Endodermal cell (in vitro differentiated cells): ENCODE measurements around the gene CSGALNACT2. TPM values are rescaled to one million over a fixed set of nuclear protein-coding genes. Genes with fewer than 3 reads are reported as not detected.

Experiments used
- DNase-seq: peaks from one replicate; pipeline ENCODE4 v3.0.0-alpha.2; 2017
- H3K27ac ChIP-seq: 2 replicates; pipeline ENCODE4 v1.5.1; 2013; ENCODE audit warnings: mild to moderate bottlenecking, low read depth, low read length, moderate library complexity
- H3K27me3 ChIP-seq: 2 replicates; pipeline ENCODE4 v1.6.1; 2013; ENCODE audit warnings: mild to moderate bottlenecking, low read length, moderate library complexity; ENCODE audit not compliant: insufficient read depth, control insufficient read depth, poor library complexity, severe bottlenecking
- H3K36me3 ChIP-seq: 2 replicates; pipeline ENCODE4 v1.7.0; 2013; ENCODE audit warnings: mild to moderate bottlenecking, low read length, moderate library complexity; ENCODE audit not compliant: control insufficient read depth, insufficient read depth
- H3K4me1 ChIP-seq: one replicate; pipeline ENCODE4 v1.7.0; 2013; ENCODE audit warnings: low read length; ENCODE audit not compliant: control insufficient read depth, insufficient read depth
- H3K4me3 ChIP-seq: 2 replicates; pipeline ENCODE4 v1.5.1; 2013; ENCODE audit warnings: mild to moderate bottlenecking, low read length, moderate library complexity
- H3K9ac ChIP-seq: 2 replicates; pipeline ENCODE4 v1.6.1; 2013; ENCODE audit warnings: mild to moderate bottlenecking, low read length, moderate library complexity; ENCODE audit not compliant: poor library complexity, severe bottlenecking; ENCODE audit errors: extremely low read depth
- H3K9me3 ChIP-seq: 2 replicates; pipeline ENCODE4 v1.6.1; 2013; ENCODE audit warnings: mild to moderate bottlenecking, low read length, moderate library complexity; ENCODE audit not compliant: control insufficient read depth
- H3K27ac Mint-ChIP-seq: 2 replicates; pipeline ENCODE4 v1.8.0; 2020; ENCODE audit warnings: mixed read lengths
- H3K27me3 Mint-ChIP-seq: 2 replicates; pipeline ENCODE4 v1.8.0; 2021; ENCODE audit warnings: mild to moderate bottlenecking, mixed read lengths; ENCODE audit not compliant: insufficient read depth
- H3K36me3 Mint-ChIP-seq: 2 replicates; pipeline ENCODE4 v1.8.0; 2020; ENCODE audit warnings: low read depth, mixed read lengths
- H3K4me1 Mint-ChIP-seq: 2 replicates; pipeline ENCODE4 v1.8.0; 2020; ENCODE audit warnings: mixed read lengths
- H3K4me3 Mint-ChIP-seq: 2 replicates; pipeline ENCODE4 v1.8.0; 2020; ENCODE audit warnings: mild to moderate bottlenecking, moderate library complexity, mixed read lengths
- H3K9me3 Mint-ChIP-seq: 2 replicates; pipeline ENCODE4 v1.8.0; 2020; ENCODE audit warnings: mild to moderate bottlenecking, mixed read lengths
- WGBS, 2 experiments: methylation state at CpG; one replicate each; pipeline versions ENCODE4 v1.1.5 to v1.1.7; 2013; ENCODE audit warnings: missing lambda C conversion rate in 2 of 2, mixed read lengths in 1 of 2; ENCODE audit not compliant: insufficient coverage in 1 of 2, insufficient read length in 1 of 2; 5-methylcytosine and 5-hydroxymethylcytosine counted together
- total RNA-seq, 2 donors: library from RNA; stranded (reverse); fragmentation: NEBNext Ultra II Directional in 1 of 2; extraction: Animal tissue kit (Norgen Biotek cat#: 25700) in 1 of 2; gene quantifications; 2 replicates in 1 of 2; 3 replicates in 1 of 2; pipeline ENCODE4 v1.2.1, GENCODE V29; 2021
- TF ChIP-seq, protein P1 (sequence below): fragments of 200-600 bp; sonication (generic); conservative IDR thresholded peaks from 2 replicates; pipeline ENCODE4 v1.5.0; 2021; ENCODE audit warnings: antibody characterized with exemption, mild to moderate bottlenecking

CSGALNACT2 gene
- total RNA-seq, 2 donors from 2014 or later, result 7.3 to 8.6 TPM

DNA sequence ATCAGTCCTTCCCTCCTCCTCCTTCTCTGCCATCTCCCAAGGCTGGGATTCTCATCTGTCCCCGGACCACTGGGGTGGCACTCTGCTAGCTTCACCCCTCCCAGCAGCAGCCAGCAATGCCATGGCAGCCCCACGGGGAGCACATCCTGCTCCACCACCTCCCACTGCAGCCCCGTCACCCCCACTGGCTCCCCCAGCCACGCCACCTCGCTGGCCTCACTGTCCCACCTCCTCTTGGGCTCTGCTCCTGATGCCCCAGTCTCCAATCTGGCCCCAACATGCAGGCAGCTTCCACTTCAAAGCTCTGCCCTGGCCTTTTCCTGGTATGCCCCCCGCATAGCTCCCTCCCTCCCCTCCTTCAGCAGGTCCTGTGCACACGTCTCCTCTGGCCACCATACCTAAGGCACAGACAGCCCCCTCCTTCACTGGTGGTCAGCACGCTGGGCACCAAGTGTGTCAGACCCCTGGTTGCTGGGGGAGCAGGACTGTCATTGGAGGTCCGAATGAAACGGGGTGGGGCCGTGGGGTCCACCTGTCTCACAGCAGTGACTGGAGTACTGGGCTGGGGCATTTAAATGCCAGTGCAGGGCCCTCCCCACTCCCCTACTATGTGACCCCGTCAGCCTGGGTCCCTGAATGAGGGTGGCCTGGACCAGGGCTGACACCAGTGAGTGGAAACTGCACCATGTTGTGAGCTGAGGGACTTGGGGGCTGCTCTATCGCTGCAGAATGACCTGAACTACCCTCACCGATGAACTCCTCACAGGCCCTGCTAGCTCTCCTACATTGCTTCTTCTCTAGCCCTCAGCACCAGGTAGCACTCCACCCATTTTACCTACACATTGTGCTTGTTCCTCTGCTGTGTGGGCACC, 89.9 kb downstream of the CSGALNACT2 start:
- no peak overlapping the region for H3K4me3 ChIP-seq
- Mint-ChIP-seq H3K36me3 (no peaks in the 10 kb centered on the region), H3K27ac (no peak overlapping the region), H3K27me3 (peaks cover 76% of the 10 kb centered on the region), H3K4me3 (peak overlapping the region; percentile 55), H3K4me1 (peaks cover 7% of the 10 kb centered on the region), H3K9me3 (no peaks in the 10 kb centered on the region)
- peak; percentile 44 for DNase-seq
- H3K4me1 ChIP-seq, result no peaks in the 10 kb centered on the region
- no peaks in the 10 kb centered on the region for H3K9me3 ChIP-seq
- no peak overlapping the region for H3K9ac ChIP-seq
- WGBS, 2 experiments, result 72 to 79% methylated on average over 8 to 14 of the region's 14 CpGs
- H3K27ac ChIP-seq, result no peak overlapping the region
- TF ChIP-seq, protein P1, sequence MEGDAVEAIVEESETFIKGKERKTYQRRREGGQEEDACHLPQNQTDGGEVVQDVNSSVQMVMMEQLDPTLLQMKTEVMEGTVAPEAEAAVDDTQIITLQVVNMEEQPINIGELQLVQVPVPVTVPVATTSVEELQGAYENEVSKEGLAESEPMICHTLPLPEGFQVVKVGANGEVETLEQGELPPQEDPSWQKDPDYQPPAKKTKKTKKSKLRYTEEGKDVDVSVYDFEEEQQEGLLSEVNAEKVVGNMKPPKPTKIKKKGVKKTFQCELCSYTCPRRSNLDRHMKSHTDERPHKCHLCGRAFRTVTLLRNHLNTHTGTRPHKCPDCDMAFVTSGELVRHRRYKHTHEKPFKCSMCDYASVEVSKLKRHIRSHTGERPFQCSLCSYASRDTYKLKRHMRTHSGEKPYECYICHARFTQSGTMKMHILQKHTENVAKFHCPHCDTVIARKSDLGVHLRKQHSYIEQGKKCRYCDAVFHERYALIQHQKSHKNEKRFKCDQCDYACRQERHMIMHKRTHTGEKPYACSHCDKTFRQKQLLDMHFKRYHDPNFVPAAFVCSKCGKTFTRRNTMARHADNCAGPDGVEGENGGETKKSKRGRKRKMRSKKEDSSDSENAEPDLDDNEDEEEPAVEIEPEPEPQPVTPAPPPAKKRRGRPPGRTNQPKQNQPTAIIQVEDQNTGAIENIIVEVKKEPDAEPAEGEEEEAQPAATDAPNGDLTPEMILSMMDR, result no peak
- peaks cover 58% of the 10 kb centered on the region for H3K27me3 ChIP-seq
- H3K36me3 ChIP-seq, result no peaks in the 10 kb centered on the region

DNA sequence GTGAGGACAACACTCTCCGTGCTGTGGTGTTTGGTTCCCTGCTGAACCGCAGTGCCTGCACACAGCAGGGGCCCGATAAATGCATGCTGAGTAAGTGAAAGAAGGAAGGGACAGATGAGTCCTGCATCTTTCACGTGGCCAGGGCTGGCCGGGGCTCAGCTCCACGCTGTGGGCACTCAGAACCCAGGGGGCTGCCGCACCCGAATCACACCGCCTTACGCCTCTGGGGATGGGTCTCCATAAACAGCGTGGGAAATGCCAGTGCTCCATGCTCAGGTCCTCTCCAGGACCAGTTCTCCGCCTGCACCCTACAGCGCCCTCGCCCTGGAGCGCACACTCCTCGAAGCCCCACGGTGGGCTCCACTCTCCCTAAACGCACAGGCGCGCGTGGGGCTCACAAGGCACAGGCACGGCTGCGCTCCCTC, 90.5 kb downstream of the CSGALNACT2 start:
- Mint-ChIP-seq H3K27ac (no peak overlapping the region), H3K27me3 (peaks cover 76% of the 10 kb centered on the region), H3K9me3 (no peaks in the 10 kb centered on the region), H3K4me3 (peak overlapping the region; percentile 55), H3K4me1 (peaks cover 7% of the 10 kb centered on the region), H3K36me3 (no peaks in the 10 kb centered on the region)
- peak; percentile 62 for DNase-seq
- H3K27ac ChIP-seq, result no peak overlapping the region
- no peaks in the 10 kb centered on the region for H3K4me1 ChIP-seq
- 18 to 19% methylated on average over 4 to 23 of the region's 23 CpGs for WGBS, 2 experiments
- TF ChIP-seq, protein P1, result no peak
- H3K27me3 ChIP-seq, result peaks cover 58% of the 10 kb centered on the region
- H3K9ac ChIP-seq, result no peak overlapping the region
- H3K4me3 ChIP-seq, result peak overlapping the region; percentile 53
- H3K9me3 ChIP-seq, result no peaks in the 10 kb centered on the region
- no peaks in the 10 kb centered on the region for H3K36me3 ChIP-seq

DNA sequence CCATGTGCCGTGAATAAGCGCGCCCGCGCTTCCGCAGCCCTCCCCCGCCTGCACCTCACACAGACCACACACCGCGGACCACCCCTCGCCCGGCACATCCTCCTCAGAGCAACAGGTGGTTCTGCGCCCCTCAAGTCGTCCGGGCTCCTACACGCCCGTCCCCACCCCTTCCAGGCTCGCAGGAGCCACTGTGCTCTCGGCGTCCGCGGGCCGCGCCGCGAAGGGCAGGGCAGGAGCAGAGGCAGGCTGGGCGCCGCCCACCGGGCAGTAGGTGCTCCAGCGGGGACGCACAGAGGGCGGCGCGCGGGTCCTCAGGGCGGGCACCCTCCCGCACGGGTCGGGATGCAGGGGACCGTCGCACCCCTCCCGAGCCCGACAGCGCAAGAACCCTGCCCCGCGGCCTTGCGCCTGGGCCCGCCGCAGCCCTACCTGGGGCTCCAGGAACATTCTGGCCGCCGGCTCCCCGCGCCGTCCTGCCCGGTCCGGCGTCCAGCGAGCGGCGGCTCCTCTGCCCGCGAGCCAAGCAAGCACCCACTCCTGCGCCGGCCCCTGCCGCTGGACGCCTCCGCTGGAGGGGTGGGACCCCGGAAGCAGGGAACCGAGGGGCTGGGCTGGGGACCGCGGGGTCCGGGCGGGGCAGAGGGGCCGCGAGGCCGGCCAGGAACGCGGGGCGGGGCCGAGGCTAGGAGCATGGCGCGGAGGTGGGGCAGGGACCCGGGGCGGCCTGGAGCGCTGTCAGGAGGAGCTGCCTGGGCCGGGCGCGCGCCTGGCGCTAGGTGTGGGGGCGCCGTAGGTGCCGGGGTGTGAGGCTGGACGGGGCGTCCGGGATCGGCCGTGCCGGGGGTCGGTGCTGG, 91.2 kb downstream of the CSGALNACT2 start:
- peak overlapping the region; percentile 55 for H3K4me3 Mint-ChIP-seq
- Histone ChIP-seq H3K4me1 (no peaks in the 10 kb centered on the region), H3K9me3 (no peaks in the 10 kb centered on the region), H3K36me3 (no peaks in the 10 kb centered on the region), H3K4me3 (peak overlapping the region; percentile 53), H3K27ac (no peak overlapping the region), H3K27me3 (peaks cover 58% of the 10 kb centered on the region), H3K9ac (no peak overlapping the region)
- TF ChIP-seq, protein P1, result peak; percentile 22
- DNase-seq, result peak; percentile 86
- no peak overlapping the region for H3K27ac Mint-ChIP-seq
- H3K27me3 Mint-ChIP-seq, result peaks cover 76% of the 10 kb centered on the region
- no peaks in the 10 kb centered on the region for H3K9me3 Mint-ChIP-seq
- H3K4me1 Mint-ChIP-seq, result peaks cover 7% of the 10 kb centered on the region
- WGBS, 2 experiments, result 2 to 3% methylated on average over 37 to 99 of the region's 99 CpGs
- no peaks in the 10 kb centered on the region for H3K36me3 Mint-ChIP-seq
